Tibial artery (tissue), 4 donors: Measurements from ENCODE around the gene IKZF5.

Experiments
- DNase-seq, 2 donors: peaks; one replicate each; pipeline ENCODE4 v3.0.0-alpha.2; 2019
- H3K27ac ChIP-seq, 2 donors: fragments of 200-600 bp; sonication (generic) in 1 of 2; 1 replicate in 1 of 2; 2 replicates in 1 of 2; pipeline ENCODE4 v1.5.1; 2018 to 2019; ENCODE audit warnings: mild to moderate bottlenecking in 1 of 2
- H3K27me3 ChIP-seq, 2 donors: fragments of 200-600 bp; sonication (generic) in 1 of 2; one replicate each; pipeline versions ENCODE4 v1.5.1 to v1.6.0; 2016 to 2019
- H3K36me3 ChIP-seq, 3 donors: fragments of 200-600 bp; sonication (generic) in 2 of 3; one replicate each; pipeline ENCODE4 v1.5.1; 2016 to 2019; ENCODE audit warnings: mild to moderate bottlenecking in 2 of 3
- H3K4me1 ChIP-seq, 4 donors: fragments of 200-600 bp; sonication (generic) in 2 of 4; 1 replicate in 3 of 4; 2 replicates in 1 of 4; pipeline ENCODE4 v1.5.1; 2016 to 2019
- H3K4me3 ChIP-seq, 2 donors: fragments of 200-600 bp; sonication (generic) in 1 of 2; 1 replicate in 1 of 2; 2 replicates in 1 of 2; pipeline ENCODE4 v1.5.1; 2018 to 2019; ENCODE audit warnings: mild to moderate bottlenecking in 2 of 2
- H3K9me3 ChIP-seq, 3 donors: fragments of 200-600 bp; sonication (generic) in 1 of 3; one replicate each; pipeline ENCODE4 v1.5.1; 2016 to 2019
- CTCF ChIP-seq, 2 experiments: fragments of 200-600 bp in 1 of 2; fragments of 450-650 bp in 1 of 2; IDR thresholded peaks; one replicate each; pipeline ENCODE4 v1.5.1; 2017 to 2019; ENCODE audit warnings: antibody characterized with exemption in 2 of 2, mild to moderate bottlenecking in 1 of 2, moderate library complexity in 1 of 2
- intact Hi-C: fragments of 100-400 bp; cut with DNase I; formaldehyde crosslinking; loops from one replicate; pipeline ENCODE4 v1.15.0; 2023; ENCODE audit warnings: low total_unique reads

The IKZF5 gene

GRCh38 chr10:123007558-123008354 is 839 bp downstream of the IKZF5 start:
- intact Hi-C loops: loop anchor here (1.0 to 5.0 kb wide), 2 partner anchors 27 to 145 kb away; partner anchors contain the start of genes BUB3 and PSTK
- peak; percentile 37 to 68 for DNase-seq

GRCh38 chr10:123004298-123004697 is 4.3 kb downstream of the IKZF5 start:
- Histone ChIP-seq H3K27ac (no peak overlapping the region), H3K36me3 (no peaks in the 10 kb centered on the region), H3K9me3 (no peaks in the 10 kb centered on the region), H3K27me3 (no peaks in the 10 kb centered on the region), H3K4me1 (peaks cover 0 to 34% (median 13%) of the 10 kb centered on the region in 4 donors), H3K4me3 (no peak overlapping the region)
- no peak for TF ChIP-seq CTCF (IDR thresholded peaks at IDR 0.05)
- no peak for DNase-seq
- intact Hi-C loops: no loop called here

More at GRCh38 chr10:123007558-123008354, 839 bp downstream of the IKZF5 start:
- no peak for TF ChIP-seq CTCF (IDR thresholded peaks at IDR 0.05)
- H3K9me3 ChIP-seq: no peaks in the 10 kb centered on the region
- H3K4me3 ChIP-seq: peak overlapping the region; percentile 84 to 90
- H3K36me3 ChIP-seq: peaks cover 0 to 3% (median 0%) of the 10 kb centered on the region in 3 donors
- H3K27me3 ChIP-seq: no peaks in the 10 kb centered on the region
- peaks cover 0 to 49% (median 16%) of the 10 kb centered on the region in 4 donors for H3K4me1 ChIP-seq
- peak overlapping the region; percentile 94 for H3K27ac ChIP-seq

DNA sequence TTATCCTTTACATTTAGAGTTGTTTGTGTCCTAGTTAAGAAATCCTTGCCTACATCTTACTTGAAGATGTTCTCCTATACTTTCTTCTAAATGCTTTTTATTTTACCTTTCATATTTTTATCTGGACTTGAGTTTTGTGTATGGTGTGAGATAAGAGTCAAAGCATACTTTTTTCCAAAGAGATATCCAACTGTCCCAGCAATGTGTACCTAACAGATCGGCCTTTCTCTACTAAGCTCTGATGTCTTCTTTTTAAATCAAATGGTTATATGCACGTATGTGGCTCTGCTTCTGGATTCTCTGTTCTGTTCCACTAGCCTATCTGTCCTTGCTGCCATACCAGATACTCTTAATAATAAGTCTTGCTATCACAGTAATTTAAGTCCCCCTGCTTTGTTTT is 7.2 kb downstream of the IKZF5 start:
- DNase-seq: no peak
- Histone ChIP-seq H3K4me3 (no peak overlapping the region), H3K36me3 (peaks cover 2 to 19% (median 5%) of the 10 kb centered on the region in 3 donors), H3K9me3 (no peaks in the 10 kb centered on the region), H3K4me1 (peaks cover 0 to 23% (median 7%) of the 10 kb centered on the region in 4 donors), H3K27ac (no peak overlapping the region), H3K27me3 (no peaks in the 10 kb centered on the region)
- TF ChIP-seq CTCF (IDR thresholded peaks at IDR 0.05): no peak
- intact Hi-C loops: no loop called here

GRCh38 chr10:123000155-123000554 is 8.4 kb downstream of the IKZF5 start:
- Histone ChIP-seq H3K4me1 (peaks cover 0 to 12% (median 7%) of the 10 kb centered on the region in 4 donors), H3K27ac (no peak overlapping the region), H3K4me3 (no peak overlapping the region), H3K36me3 (peaks cover 5 to 32% (median 16%) of the 10 kb centered on the region in 3 donors), H3K9me3 (no peaks in the 10 kb centered on the region), H3K27me3 (no peaks in the 10 kb centered on the region)
- intact Hi-C loops: no loop called here
- no peak for TF ChIP-seq CTCF (IDR thresholded peaks at IDR 0.05)
- DNase-seq: no peak

DNA sequence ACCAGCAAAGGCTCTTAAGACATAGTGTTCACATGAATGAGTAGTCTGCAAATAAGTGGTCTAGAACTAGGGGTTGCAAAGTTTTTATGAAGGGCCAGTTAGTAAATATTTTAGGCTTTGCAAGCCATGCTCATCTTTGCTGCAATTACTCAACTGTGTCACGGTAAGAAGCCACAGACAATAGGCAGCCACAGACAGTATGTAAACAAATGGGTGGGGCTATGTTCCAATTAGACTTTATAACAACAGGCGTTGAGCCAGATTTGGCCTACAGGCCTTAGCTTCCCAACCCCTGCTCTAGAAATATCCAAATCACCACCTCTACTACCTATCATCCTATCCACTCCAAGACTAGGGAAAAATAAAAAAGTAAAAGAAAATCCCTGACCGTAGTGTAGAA is 9.2 kb downstream of the IKZF5 start:
- Histone ChIP-seq H3K27ac (no peak overlapping the region), H3K36me3 (peaks cover 11 to 38% (median 24%) of the 10 kb centered on the region in 3 donors), H3K9me3 (no peaks in the 10 kb centered on the region), H3K27me3 (no peaks in the 10 kb centered on the region), H3K4me1 (peaks cover 0 to 6% (median 2%) of the 10 kb centered on the region in 4 donors), H3K4me3 (no peak overlapping the region)
- intact Hi-C loops: no loop called here
- TF ChIP-seq CTCF (IDR thresholded peaks at IDR 0.05): no peak
- DNase-seq: no peak
